Measurements from ENCODE around the gene SYNDIG1.

DNA sequence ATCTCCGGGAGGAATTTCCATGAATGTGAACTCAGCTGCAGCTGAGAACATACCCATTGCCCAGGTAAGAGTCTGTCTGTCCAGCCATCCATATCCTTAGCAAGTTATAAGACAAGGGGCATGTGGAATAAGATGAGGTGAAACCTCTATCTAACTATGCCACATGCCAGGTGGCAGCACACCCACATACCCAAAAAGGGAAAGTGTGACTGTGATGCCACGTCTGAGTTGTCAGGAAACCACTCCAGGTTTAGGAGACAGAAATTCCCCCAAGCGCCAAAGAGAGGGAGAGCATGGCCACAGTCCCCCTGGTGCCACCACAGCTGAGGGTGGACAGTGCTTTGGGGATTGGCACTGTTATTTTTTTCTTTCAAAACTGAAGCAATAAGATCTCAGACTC lies 36.7 kb downstream of the SYNDIG1 start:
- no peak for TF ChIP-seq MXI1 (IDR thresholded peaks at IDR 0.05; ENCODE audit: low read depth, low read length)
- TF ChIP-seq, protein P1, sequence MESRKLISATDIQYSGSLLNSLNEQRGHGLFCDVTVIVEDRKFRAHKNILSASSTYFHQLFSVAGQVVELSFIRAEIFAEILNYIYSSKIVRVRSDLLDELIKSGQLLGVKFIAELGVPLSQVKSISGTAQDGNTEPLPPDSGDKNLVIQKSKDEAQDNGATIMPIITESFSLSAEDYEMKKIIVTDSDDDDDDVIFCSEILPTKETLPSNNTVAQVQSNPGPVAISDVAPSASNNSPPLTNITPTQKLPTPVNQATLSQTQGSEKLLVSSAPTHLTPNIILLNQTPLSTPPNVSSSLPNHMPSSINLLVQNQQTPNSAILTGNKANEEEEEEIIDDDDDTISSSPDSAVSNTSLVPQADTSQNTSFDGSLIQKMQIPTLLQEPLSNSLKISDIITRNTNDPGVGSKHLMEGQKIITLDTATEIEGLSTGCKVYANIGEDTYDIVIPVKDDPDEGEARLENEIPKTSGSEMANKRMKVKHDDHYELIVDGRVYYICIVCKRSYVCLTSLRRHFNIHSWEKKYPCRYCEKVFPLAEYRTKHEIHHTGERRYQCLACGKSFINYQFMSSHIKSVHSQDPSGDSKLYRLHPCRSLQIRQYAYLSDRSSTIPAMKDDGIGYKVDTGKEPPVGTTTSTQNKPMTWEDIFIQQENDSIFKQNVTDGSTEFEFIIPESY (IDR thresholded peaks at IDR 0.05; ENCODE audit: borderline replicate concordance, low read depth): no peak

Data from SK-N-SH (cell line).